Pancreas (tissue), 10 donors: Measurements from ENCODE around the gene CBX5. TPM values are rescaled to one million over a fixed set of nuclear protein-coding genes. Genes with fewer than 3 reads are reported as not detected.
A peak's percentile ranks its signal among the peaks of the same experiment; 100 is the strongest.
"Not testable (repeated sequence)": the region's sequence is repeated elsewhere in the genome, so short reads cannot be mapped to it uniquely, and the experiment has no call there.

Experiments
- ATAC-seq, 4 donors: fragments of 200-7000 bp; cut with Tn5 transposase; one replicate each; pipeline versions ENCODE4 v1.8.0 to v1.9.1; 2020; ENCODE audit warnings: mild to moderate bottlenecking in 4 of 4, moderate library complexity in 4 of 4
- DNase-seq, 6 donors: peaks; one replicate each; pipeline ENCODE4 v3.0.0-alpha.2; 2020
- FAIRE-seq: peaks from 2 replicates; lab custom pipeline; 2012; peaks lifted over from hg19 to GRCh38; lab: Jason Lieb, UNC
- H3K27ac ChIP-seq, 4 donors: fragments of 200-600 bp; sonication (generic); 1 replicate in 3 of 4; 2 replicates in 1 of 4; pipeline versions ENCODE4 v1.5.0 to v1.8.0; 2020
- H3K27me3 ChIP-seq, 4 donors: fragments of 200-600 bp; one replicate each; pipeline ENCODE4 v1.8.0; 2021
- H3K36me3 ChIP-seq, 3 donors: fragments of 200-600 bp; sonication (generic) in 1 of 3; one replicate each; pipeline versions ENCODE4 v1.5.0 to v1.8.0; 2020 to 2021
- H3K4me1 ChIP-seq, 3 donors: fragments of 200-600 bp; one replicate each; pipeline ENCODE4 v1.8.0; 2021
- H3K4me3 ChIP-seq, 4 donors: fragments of 200-600 bp; sonication (generic) in 2 of 4; one replicate each; pipeline versions ENCODE4 v1.5.0 to v1.8.0; 2020 to 2021
- H3K9me3 ChIP-seq, 4 donors: fragments of 200-600 bp; one replicate each; pipeline ENCODE4 v1.8.0; 2021
- WGBS, 2 donors: extraction: QIAGEN DNeasy Blood & Tissue Kit; methylation state at CpG; one replicate each; pipeline ENCODE4 v1.1.7; 2013; 5-methylcytosine and 5-hydroxymethylcytosine counted together
- intact Hi-C, 3 donors: fragments of 100-400 bp; cut with DNase I; formaldehyde crosslinking; loops; one replicate each; pipeline versions ENCODE4 v1.11.1 to v1.14.2; 2022
- polyA plus RNA-seq, 2 donors: library from polyadenylated mRNA; stranded (reverse); fragments of 200-250 nt; gene quantifications; one replicate each; pipeline ENCODE4 v1.2.3, GENCODE V29; 2013
- total RNA-seq, 6 donors: library from RNA; stranded (reverse); fragmentation: NEBNext Ultra II Directional in 4 of 6; extraction: Animal tissue kit (Norgen Biotek cat#: 25700) in 4 of 6; gene quantifications; one replicate each; pipeline versions ENCODE4 v1.2.1 to v1.2.4, GENCODE V29; 2021 to 2023
- TF ChIP-seq, protein P1 (sequence below), 4 donors: fragments of 200-600 bp; sonication (generic) in 3 of 4; IDR thresholded peaks; one replicate each; pipeline versions ENCODE4 v1.5.0 to v1.8.0; 2021; ENCODE audit warnings: antibody characterized with exemption in 4 of 4
- donor health status: healthy with polysubstance abuse.
- donor health status: DM: no; HTN: no; CAD: no; lungs with moderate emphysema.
- donor health status: DM: no; HTN: no; CAD: no.
- donor health status: control.
- donor health status: control.
- donor health status: Bipolar disorder and iron deficiency.
- donor health status: DM: yes; HTN: yes; CAD: no.
- donor health status: DM: no; HTN: no; CAD: no.
- donor health status: DM: no; HTN: no; CAD: no.
- donor health status: DM: yes; HTN: yes; CAD: no.

Gene CBX5
- 10 to 100 TPM; 22.7 to 41.4 (median 31.8) TPM for total RNA-seq
- 10 to 100 TPM in 1 of 2 donors, 1 to 10 TPM in 1; 5.9 to 10.0 TPM for polyA plus RNA-seq

DNA sequence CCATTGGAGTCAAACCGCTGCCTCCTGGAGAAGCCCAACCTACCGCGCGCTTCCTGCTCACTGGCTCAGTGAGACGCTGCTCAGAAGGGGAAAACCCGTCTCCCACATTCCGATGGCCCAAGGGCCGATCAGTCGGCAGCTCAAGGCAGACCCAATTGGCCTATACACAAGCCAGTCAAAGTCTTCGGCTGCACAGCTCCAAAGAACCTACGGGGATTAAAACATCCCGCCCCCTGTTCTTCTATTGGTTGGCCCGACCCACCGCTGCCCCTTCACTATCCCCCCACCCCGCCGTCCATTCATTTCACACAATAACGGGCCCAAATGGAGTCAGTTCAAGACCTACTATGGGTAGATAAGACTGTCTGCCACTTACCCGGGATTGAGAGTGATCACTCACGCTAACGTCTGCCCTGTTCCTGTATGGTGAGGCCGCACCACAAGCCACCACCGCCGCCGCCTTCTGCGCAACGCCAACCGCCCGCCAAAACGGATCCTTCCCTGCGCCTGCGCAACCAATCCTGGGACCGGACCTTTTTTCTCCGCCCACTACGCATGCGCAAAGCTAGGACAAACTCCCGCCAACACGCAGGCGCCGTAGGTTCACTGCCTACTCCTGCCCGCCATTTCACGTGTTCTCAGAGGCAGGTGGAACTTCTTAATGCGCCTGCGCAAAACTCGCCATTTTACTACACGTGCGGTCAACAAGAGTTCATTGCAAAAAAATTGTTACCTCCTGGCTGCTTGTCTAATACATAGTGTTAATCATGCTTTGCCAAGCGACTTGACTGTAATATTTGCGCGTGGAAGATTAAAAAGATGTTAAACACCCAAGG lies at the start of gene CBX5:
Gene CBX5, minus strand, starts transcription at position 491 of the 836 bp plus-strand sequence. CDS start 22,472 bp downstream, outside the sequence.
- H3K27me3 ChIP-seq, result no peaks in the 10 kb centered on the region
- FAIRE-seq, result peak; percentile 67
- TF ChIP-seq, protein P1, sequence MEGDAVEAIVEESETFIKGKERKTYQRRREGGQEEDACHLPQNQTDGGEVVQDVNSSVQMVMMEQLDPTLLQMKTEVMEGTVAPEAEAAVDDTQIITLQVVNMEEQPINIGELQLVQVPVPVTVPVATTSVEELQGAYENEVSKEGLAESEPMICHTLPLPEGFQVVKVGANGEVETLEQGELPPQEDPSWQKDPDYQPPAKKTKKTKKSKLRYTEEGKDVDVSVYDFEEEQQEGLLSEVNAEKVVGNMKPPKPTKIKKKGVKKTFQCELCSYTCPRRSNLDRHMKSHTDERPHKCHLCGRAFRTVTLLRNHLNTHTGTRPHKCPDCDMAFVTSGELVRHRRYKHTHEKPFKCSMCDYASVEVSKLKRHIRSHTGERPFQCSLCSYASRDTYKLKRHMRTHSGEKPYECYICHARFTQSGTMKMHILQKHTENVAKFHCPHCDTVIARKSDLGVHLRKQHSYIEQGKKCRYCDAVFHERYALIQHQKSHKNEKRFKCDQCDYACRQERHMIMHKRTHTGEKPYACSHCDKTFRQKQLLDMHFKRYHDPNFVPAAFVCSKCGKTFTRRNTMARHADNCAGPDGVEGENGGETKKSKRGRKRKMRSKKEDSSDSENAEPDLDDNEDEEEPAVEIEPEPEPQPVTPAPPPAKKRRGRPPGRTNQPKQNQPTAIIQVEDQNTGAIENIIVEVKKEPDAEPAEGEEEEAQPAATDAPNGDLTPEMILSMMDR (IDR thresholded peaks at IDR 0.05), result no peak
- ATAC-seq, result peak; percentile 81 to 89 (median 84)
- H3K36me3 ChIP-seq, result peaks cover 4 to 25% (median 12%) of the 10 kb centered on the region in 3 donors
- WGBS, 2 donors, result 0% methylated on average over 49 of the region's 49 CpGs
- H3K9me3 ChIP-seq, result no peaks in the 10 kb centered on the region
- peak within 1 kb of the TSS; percentile 95 to 96 (median 96) for H3K27ac ChIP-seq
- peak; percentile 99 to 100 (median 99) for DNase-seq
- peak within 1 kb of the TSS; percentile 54 to 78 (median 76) for H3K4me3 ChIP-seq
- H3K4me1 ChIP-seq, result peaks cover 17 to 31% (median 23%) of the 10 kb centered on the region in 3 donors
- intact Hi-C loops, result no loop called here

DNA sequence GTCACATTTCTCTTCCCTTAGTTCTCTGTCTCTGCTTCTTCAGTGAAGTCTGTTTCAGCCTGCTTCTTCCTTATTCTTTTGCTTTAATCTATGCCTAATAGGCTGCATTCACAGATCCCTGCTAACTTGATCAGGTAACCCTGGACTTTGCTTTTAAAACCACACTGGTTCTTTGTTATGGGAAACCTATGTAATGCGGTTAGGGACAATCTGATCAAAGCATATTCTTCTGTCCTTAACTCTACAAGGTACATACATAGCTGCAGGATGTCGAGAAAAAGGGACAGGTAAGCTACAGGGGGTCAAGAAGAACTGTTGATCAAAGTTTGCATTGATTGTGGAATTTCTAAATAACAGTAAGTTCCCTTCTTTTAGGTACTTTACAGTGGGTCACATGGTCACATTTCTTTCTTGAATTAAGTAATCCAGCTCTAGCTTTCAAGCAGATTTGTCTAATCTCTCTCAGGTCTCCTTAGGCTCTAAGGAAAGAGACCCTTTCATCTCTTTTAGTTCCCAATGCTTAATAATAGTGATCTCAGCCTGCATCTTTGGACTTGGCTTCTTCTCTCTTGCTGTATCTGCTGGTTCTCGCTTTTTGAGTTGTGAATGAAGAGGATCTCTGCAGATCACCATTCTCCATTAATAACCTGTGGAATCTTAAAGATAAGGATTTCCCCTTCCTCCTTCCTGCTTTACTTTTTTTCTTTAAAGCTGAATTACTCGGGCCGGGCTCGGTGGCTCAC lies 48.8 kb upstream of the CBX5 start:
- peaks cover 0 to 26% (median 4%) of the 10 kb centered on the region in 3 donors for H3K4me1 ChIP-seq
- no peaks in the 10 kb centered on the region for H3K27me3 ChIP-seq
- TF ChIP-seq, protein P1 (IDR thresholded peaks at IDR 0.05), result no peak
- H3K27ac ChIP-seq, result peak overlapping the region in 2 of 4 donors; percentile 5 to 27
- intact Hi-C loops, result no loop called here
- no peak overlapping the region for H3K4me3 ChIP-seq
- no peak for DNase-seq
- FAIRE-seq, result no peak
- H3K36me3 ChIP-seq, result no peaks in the 10 kb centered on the region
- WGBS, 2 donors, result 49 to 62% methylated on average over 6 of the region's 6 CpGs
- no peak for ATAC-seq
- H3K9me3 ChIP-seq, result no peaks in the 10 kb centered on the region

DNA sequence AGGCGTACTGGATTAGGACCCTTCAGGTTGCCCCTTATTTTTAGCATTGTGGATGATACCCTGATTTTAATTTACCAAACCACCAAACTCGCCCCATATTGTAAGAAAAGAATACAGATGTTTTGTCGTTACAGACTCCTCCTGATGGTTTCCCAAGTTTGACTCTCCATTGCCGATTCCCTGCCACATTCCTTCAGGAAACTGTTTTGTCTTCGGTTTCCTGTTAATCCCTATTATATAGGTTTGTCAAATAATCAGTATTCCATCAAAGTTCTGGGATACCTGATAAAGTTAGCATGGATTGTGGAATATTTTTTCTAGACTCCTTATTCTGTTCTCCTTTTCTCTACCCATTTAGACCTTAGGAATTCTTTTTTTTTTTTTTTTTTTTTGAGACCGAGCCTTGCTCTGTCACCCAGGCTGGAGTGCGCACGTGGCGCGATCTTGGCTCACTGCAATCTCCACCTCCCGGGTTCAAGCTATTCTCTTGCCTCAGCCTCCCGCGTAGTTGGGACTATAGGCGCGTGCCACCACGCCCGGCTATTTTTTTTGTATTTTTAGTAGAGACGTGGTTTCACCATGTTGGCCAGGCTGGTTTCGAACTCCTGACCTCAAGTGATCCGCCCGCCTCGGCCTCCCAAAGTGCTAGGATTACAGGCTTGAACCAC lies 45.7 kb upstream of the CBX5 start:
- intact Hi-C loops, FAIRE-seq, H3K36me3 ChIP-seq, H3K27me3 ChIP-seq, H3K9me3 ChIP-seq: not testable (repeated sequence)
- DNase-seq, result peak in 1 of 6 donors; percentile 30
- Histone ChIP-seq H3K4me3 (peak overlapping the region; percentile 53 to 78 (median 62)), H3K27ac (peak overlapping the region; percentile 79 to 93 (median 90)), H3K4me1 (peaks cover 0 to 18% (median 4%) of the 10 kb centered on the region in 3 donors)
- WGBS, 2 donors, result 19 to 23% methylated on average over 22 of the region's 22 CpGs
- ATAC-seq, result peak in 2 of 4 donors; percentile 6 to 7

DNA sequence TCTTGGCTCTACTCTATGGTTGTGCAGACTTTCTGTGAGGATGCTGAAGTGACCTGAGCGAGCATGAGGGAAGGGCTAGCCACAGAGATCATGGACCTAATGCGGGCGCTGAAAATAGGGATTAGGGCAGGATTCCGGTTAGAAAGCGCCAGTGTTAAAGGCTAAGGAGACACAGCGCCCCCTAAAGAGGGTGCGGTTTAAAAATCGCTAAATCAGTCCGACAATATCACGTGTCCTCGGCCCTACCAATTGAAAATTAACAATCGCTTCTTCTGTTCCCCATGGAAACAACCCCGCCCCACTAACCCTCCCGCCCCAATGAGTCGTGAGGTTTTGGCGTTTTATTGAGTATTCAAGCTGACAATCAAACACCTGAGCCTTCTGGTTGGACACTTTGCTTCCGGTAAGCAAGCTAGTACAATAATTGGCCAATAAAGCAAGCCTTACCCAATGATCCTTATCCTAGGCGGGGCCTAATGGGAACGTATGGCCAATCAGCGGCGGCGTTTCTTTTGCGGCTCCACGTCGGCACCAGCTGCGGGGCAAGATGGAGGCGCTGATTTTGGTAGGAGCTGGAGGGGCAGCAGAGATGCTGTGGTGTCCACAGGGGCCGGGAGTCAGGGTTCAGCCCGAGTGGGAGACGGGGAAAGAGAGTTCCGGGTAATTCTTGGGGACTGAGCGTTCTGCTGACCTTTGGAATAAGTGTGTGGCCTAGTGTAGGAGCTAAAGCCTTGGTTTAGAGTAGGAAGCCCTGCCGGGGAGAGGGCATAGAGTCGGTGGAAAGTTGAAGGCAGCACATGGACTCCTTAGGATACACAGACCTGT lies 44.9 kb upstream of the CBX5 start, which contains the start of gene COPZ1:
Gene COPZ1, plus strand, starts transcription at position 515 of the 825 bp plus-strand sequence. Its CDS starts 33 bp downstream, at position 548.
- TF ChIP-seq, protein P1 (IDR thresholded peaks at IDR 0.05), result peak; percentile 51 to 61 (median 54)
- Histone ChIP-seq H3K27ac (peak within 1 kb of the TSS; percentile 79 to 93 (median 90)), H3K4me3 (peak within 1 kb of the TSS; percentile 53 to 78 (median 62)), H3K27me3 (no peaks in the 10 kb centered on the region), H3K9me3 (no peaks in the 10 kb centered on the region), H3K36me3 (no peaks in the 10 kb centered on the region), H3K4me1 (peaks cover 0 to 18% (median 4%) of the 10 kb centered on the region in 3 donors)
- 2% methylated on average over 34 of the region's 34 CpGs for WGBS, 2 donors
- intact Hi-C loops, result no loop called here
- DNase-seq (peak; percentile 91 to 97 (median 95)), FAIRE-seq (peak; percentile 87), ATAC-seq (peak; percentile 94 to 96 (median 94))
